GM12873 (cell line): ENCODE results near the gene INPP5E.

Experiments
- TF ChIP-seq, protein P1 (sequence below): IDR thresholded peaks from 2 replicates; pipeline ENCODE4 v1.5.1; 2012; ENCODE audit warnings: low read depth, mild to moderate bottlenecking, moderate library complexity, low read length, control low read depth; ENCODE audit not compliant: insufficient read depth; ENCODE audit errors: missing control alignments

The INPP5E gene

DNA sequence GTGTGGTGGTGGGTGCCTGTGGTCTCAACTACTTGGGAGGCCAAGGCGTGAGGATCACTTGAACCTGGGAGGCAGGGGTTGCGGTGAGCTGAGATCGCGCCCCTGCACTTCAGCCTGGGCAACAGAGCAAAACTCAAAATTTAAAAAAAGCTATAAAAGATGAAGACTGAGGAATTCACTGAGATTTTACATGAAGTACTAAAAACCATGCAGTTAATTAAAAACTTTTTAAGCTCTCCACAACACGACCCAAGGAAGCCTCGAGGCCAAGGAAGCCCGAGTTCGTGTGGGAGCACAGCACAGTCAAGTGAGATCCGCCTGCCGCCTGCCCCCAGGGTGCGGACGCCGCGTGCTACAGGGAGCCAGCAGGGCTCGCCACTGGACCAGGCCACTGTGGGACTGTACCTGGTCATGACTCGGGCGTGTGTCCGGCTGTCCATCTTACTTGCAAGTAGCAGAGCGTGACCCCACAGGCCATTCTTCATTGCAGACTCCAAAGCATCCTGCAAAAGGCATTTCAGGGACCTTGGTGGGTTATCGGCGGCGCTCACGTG is 21.2 kb upstream of the INPP5E start:
- TF ChIP-seq, protein P1, sequence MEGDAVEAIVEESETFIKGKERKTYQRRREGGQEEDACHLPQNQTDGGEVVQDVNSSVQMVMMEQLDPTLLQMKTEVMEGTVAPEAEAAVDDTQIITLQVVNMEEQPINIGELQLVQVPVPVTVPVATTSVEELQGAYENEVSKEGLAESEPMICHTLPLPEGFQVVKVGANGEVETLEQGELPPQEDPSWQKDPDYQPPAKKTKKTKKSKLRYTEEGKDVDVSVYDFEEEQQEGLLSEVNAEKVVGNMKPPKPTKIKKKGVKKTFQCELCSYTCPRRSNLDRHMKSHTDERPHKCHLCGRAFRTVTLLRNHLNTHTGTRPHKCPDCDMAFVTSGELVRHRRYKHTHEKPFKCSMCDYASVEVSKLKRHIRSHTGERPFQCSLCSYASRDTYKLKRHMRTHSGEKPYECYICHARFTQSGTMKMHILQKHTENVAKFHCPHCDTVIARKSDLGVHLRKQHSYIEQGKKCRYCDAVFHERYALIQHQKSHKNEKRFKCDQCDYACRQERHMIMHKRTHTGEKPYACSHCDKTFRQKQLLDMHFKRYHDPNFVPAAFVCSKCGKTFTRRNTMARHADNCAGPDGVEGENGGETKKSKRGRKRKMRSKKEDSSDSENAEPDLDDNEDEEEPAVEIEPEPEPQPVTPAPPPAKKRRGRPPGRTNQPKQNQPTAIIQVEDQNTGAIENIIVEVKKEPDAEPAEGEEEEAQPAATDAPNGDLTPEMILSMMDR, result no peak

DNA sequence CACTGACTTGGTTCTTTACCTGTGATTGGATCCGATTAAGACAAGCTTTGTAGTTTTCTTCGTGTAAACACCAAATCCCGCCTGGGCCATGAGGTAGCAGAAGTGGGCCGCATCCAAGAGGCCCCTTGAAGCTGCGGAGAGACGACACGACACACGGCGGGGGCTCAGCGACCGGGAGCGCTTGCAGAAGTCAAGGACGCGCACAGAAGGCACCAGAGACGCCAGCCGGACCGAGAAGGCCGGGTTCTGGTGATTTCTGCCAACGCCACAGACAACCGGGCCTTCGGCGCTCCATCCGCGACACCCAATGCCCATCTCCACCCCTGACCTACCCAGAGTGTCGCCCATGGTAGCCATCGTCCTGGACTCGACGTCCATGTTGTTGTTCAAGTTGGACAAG is 19.8 kb upstream of the INPP5E start:
- TF ChIP-seq, protein P1, result no peak

DNA sequence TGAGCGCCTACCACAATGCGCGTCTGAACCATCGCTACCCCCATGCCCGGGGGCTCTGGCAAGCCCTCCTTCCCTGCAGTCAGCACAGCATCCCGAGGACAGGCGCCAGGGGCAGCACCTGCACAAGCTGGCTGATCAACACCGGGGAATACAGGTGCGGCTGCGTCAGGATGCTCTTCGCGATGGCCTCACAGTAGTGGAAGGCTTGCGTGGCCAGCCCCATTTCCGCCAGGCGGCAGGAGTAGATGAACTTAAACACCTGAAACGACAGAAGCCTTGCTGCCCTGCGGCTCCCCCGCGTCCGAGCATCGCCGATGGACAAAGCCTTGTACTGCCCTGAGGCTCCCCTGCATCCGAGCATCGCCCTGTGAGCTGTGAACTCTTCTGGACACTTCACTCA is 17.7 kb upstream of the INPP5E start:
- TF ChIP-seq, protein P1, result no peak

DNA sequence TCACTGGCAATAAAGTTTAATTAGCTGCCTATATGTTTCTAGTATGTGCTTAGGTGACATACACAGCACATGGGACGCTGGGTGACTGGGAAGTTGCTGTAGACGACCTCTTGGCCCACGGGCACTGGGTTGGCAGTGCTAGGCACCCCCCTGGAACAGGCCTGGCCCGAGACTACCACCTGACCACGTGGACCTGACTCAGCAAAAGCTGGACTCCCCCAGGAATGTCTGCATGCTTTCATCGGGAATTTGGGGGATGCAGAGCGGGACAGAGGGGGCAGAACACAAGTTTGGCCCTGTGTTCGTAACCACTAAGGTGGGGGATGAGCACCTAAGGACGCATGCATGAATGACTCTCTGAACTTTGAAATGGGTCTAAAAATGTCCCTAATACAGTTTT is 16.6 kb upstream of the INPP5E start:
- TF ChIP-seq, protein P1, result no peak

DNA sequence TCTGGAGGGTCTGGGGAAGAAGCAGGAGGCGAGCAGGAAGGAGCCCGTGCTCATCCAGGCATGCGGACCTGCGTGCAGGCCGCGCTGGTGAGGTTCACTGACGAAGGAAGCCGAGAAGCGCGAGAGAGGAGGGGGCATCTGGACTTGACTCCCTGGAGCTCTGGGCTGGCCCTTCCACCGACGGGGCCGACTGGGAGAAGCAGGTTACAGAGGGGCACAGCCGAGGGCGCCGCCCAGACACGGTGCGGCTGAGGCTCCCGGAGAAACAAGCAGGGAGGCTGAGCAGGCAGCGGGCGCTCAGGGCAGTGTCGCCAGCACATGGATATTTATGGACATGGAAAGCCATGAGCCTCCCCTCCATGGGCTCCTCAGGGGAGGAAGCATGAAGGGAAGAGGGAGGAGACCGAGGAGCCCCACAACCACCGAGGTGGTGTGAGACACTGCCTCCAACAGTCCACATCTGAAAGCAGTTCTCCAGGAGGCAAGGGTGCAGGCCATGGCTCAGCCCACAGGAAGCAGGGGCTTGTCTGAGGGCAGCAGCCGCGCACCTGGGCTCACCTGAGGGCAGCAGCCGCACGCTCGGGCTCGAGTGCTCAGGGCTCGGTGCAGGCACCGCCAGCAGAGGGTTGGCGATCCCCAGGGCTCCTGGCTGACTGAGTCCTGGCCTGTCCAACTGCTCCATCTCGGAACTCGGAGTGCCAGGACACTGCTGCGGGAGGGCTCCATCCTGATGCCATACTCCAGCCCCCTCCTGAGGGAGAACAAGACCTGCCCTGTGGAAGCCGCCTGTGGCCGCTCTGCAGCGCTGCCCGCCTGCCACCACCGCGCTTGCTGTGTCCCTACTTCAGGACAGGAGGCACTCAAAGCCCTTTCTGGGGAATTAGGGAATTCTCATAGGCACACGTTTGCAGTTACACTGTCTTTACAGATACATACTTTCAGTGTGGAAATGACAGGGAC is 15.7 kb upstream of the INPP5E start:
- TF ChIP-seq, protein P1, result no peak

DNA sequence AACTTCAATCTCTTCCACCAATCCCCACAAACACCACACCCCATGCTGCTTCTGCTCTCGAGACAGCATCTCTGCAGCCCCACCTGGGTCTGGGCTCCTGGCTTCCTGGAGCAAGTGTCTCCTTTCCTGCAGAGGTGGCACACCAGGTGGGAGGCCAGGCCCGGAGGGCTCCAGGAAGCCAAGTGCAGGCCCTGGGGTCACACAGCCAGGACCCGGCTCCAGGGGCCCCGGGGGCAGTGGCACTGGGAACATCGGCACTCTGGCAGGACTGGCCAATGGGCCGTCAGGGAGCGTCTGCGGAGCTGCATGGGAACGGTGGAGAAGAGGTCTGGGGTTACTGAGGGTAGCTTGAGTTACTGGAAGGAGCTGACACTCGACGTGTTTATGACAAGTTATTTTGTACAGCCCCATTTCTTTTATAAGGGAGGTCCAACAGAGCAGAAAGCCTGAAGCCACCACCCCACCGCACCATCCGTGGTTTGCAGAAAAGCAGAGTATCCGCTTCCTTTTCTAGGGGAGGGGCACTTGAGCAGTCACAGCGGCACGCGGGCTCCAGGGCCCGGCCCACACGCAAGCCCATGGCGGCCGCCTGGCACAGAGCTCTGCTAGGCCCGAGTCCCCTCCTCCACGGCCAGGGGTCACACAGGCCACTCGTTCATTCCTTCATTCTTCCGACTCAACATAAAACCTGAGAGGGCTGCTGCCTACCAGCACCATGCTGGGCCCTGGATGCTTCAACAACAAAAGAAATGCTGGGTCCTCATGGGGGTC is 14.6 kb upstream of the INPP5E start:
- TF ChIP-seq, protein P1, result no peak

DNA sequence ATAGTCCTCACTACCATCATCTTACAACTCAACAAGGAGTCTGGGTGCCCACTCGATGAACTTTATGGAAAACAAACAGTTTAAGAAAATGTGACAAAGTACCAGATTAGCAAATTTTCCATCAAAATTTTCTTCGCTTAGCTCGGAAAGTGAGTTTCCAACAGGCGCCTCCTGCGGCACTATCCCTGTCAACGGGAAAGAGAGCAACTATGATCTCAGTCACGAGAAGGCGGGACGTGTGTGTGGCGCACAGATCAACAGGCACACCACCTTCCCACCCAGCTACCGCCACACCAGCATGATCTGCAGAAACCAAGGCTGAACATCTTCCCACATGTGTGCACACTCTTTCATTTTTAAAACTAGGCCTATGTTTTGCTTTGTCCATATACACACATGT is 13.7 kb upstream of the INPP5E start:
- TF ChIP-seq, protein P1, result no peak
